ENCODE measurements around the gene POTEE. TPM values are rescaled to one million over a fixed set of nuclear protein-coding genes. Genes with fewer than 3 reads are reported as not detected.
"Not testable (repeated sequence)": the region's sequence is repeated elsewhere in the genome, so short reads cannot be mapped to it uniquely, and the experiment has no call there.

POTEE gene
- total and polyA plus RNA-seq, 2 donors (not counting 1 experiment from before 2014, with no cell fraction given): 0.07 TPM; not detected in 1

GRCh38 chr2:131201098-131201497, 8.2 kb upstream of the POTEE start:
- 87% methylated on average over 13 of the region's 14 CpGs for WGBS (ENCODE audit: insufficient coverage)

GRCh38 chr2:131207839-131208238, 1.5 kb upstream of the POTEE start:
- H3K4me3 Mint-ChIP-seq; ATAC-seq (ENCODE audit: low read depth); H3K36me3 ChIP-seq (replicated peaks in 1 of 2; ENCODE audit: control extremely low read depth in 1 of 2, control insufficient read depth in 1 of 2, extremely low read depth in 1 of 2, insufficient read depth in 2 of 2, low read length in 1 of 2); H3K4me2 ChIP-seq (replicated peaks; ENCODE audit: low read depth, low read length, poor library complexity, severe bottlenecking); DNase-seq; H2AFZ ChIP-seq (ENCODE audit: insufficient read depth, low read depth, low read length, poor library complexity, severe bottlenecking); H3K9me3 ChIP-seq (ENCODE audit: control extremely low read depth in 1 of 3, control insufficient read depth in 2 of 3, insufficient read depth in 1 of 3, low read length in 2 of 3); H3K4me1 ChIP-seq (ENCODE audit: control insufficient read depth in 2 of 2, insufficient read depth in 2 of 2, low read length in 2 of 2); intact Hi-C loops (cut with micrococcal nuclease); POLR2A ChIA-PET; H3K79me2 ChIP-seq (ENCODE audit: control insufficient read depth, insufficient read depth, low read length); H3K4me1 Mint-ChIP-seq; H4K20me1 ChIP-seq (ENCODE audit: control insufficient read depth, insufficient read depth, low read length, poor library complexity, severe bottlenecking); H3K4me3 ChIP-seq (ENCODE audit: control extremely low read depth in 1 of 5, extremely low read depth in 1 of 5, insufficient read depth in 1 of 5, low read depth in 2 of 5, low read length in 4 of 5); H3K27ac ChIP-seq (ENCODE audit: low read length in 2 of 2); CTCF ChIA-PET; H3K27me3 ChIP-seq (replicated peaks in 1 of 4; ENCODE audit: control extremely low read depth in 1 of 4, control insufficient read depth in 3 of 4, insufficient read depth in 4 of 4, low read length in 3 of 4); H3K27ac Mint-ChIP-seq; H3K27me3 Mint-ChIP-seq; H3K9ac ChIP-seq (ENCODE audit: low read length); H3K9me3 Mint-ChIP-seq (ENCODE audit: insufficient read depth): not testable (repeated sequence)
- 89% methylated on average over 5 of the region's 9 CpGs for WGBS (ENCODE audit: insufficient coverage)

More at GRCh38 chr2:131201098-131201497, 8.2 kb upstream of the POTEE start:
- Mint-ChIP-seq H3K27me3 (peaks cover 4% of the 10 kb centered on the region), H3K27ac (no peak overlapping the region), H3K4me3 (no peak overlapping the region), H3K4me1 (no peaks in the 10 kb centered on the region), H3K9me3 (ENCODE audit: insufficient read depth) (no peaks in the 10 kb centered on the region)
- Histone ChIP-seq H3K4me1 (ENCODE audit: control insufficient read depth in 2 of 2, insufficient read depth in 2 of 2, low read length in 2 of 2) (no peaks in the 10 kb centered on the region), H4K20me1 (ENCODE audit: control insufficient read depth, insufficient read depth, low read length, poor library complexity, severe bottlenecking) (no peaks in the 10 kb centered on the region), H2AFZ (ENCODE audit: insufficient read depth, low read depth, low read length, poor library complexity, severe bottlenecking) (no peak overlapping the region), H3K79me2 (ENCODE audit: control insufficient read depth, insufficient read depth, low read length) (no peaks in the 10 kb centered on the region), H3K9ac (ENCODE audit: low read length) (no peak overlapping the region), H3K27me3 (replicated peaks in 1 of 4; ENCODE audit: control extremely low read depth in 1 of 4, control insufficient read depth in 3 of 4, insufficient read depth in 4 of 4, low read length in 3 of 4) (no peaks in the 10 kb centered on the region), H3K27ac (ENCODE audit: low read length in 2 of 2) (no peak overlapping the region), H3K36me3 (replicated peaks in 1 of 2; ENCODE audit: control extremely low read depth in 1 of 2, control insufficient read depth in 1 of 2, extremely low read depth in 1 of 2, insufficient read depth in 2 of 2, low read length in 1 of 2) (no peaks in the 10 kb centered on the region), H3K4me2 (replicated peaks; ENCODE audit: low read depth, low read length, poor library complexity, severe bottlenecking) (no peak overlapping the region), H3K9me3 (ENCODE audit: control extremely low read depth in 1 of 3, control insufficient read depth in 2 of 3, insufficient read depth in 1 of 3, low read length in 2 of 3) (no peaks in the 10 kb centered on the region), H3K4me3 (ENCODE audit: control extremely low read depth in 1 of 5, extremely low read depth in 1 of 5, insufficient read depth in 1 of 5, low read depth in 2 of 5, low read length in 4 of 5) (no peak overlapping the region)
- DNase-seq (no peak), ATAC-seq (ENCODE audit: low read depth) (no peak)
- no peak for TF ChIP-seq CTCF (IDR thresholded peaks at IDR 0.05)
- no peak for TF ChIP-seq EZH2 (IDR thresholded peaks at IDR 0.05; ENCODE audit: borderline replicate concordance, insufficient read depth, low read depth, low read length, poor library complexity, severe bottlenecking)
- ChIA-PET CTCF (no interaction called here), POLR2A (no interaction called here)
- intact Hi-C loops (cut with micrococcal nuclease): no loop called here

- WGBS (ENCODE audit: insufficient coverage): 70% methylated on average over 2 of the region's 14 CpGs
- H3K9me3 Mint-ChIP-seq (ENCODE audit: insufficient read depth); H3K27ac Mint-ChIP-seq; H3K27me3 Mint-ChIP-seq; H3K27ac ChIP-seq (ENCODE audit: low read length in 2 of 2); H3K9me3 ChIP-seq (ENCODE audit: control extremely low read depth in 1 of 3, control insufficient read depth in 2 of 3, insufficient read depth in 1 of 3, low read length in 2 of 3); H3K4me3 ChIP-seq (ENCODE audit: control extremely low read depth in 1 of 5, extremely low read depth in 1 of 5, insufficient read depth in 1 of 5, low read depth in 2 of 5, low read length in 4 of 5); H2AFZ ChIP-seq (ENCODE audit: insufficient read depth, low read depth, low read length, poor library complexity, severe bottlenecking); POLR2A ChIA-PET; H3K27me3 ChIP-seq (replicated peaks in 1 of 4; ENCODE audit: control extremely low read depth in 1 of 4, control insufficient read depth in 3 of 4, insufficient read depth in 4 of 4, low read length in 3 of 4); intact Hi-C loops (cut with micrococcal nuclease); H3K79me2 ChIP-seq (ENCODE audit: control insufficient read depth, insufficient read depth, low read length); CTCF ChIA-PET; H3K4me1 Mint-ChIP-seq; H4K20me1 ChIP-seq (ENCODE audit: control insufficient read depth, insufficient read depth, low read length, poor library complexity, severe bottlenecking); H3K9ac ChIP-seq (ENCODE audit: low read length); H3K4me3 Mint-ChIP-seq; H3K36me3 ChIP-seq (replicated peaks in 1 of 2; ENCODE audit: control extremely low read depth in 1 of 2, control insufficient read depth in 1 of 2, extremely low read depth in 1 of 2, insufficient read depth in 2 of 2, low read length in 1 of 2); DNase-seq; ATAC-seq (ENCODE audit: low read depth); H3K4me2 ChIP-seq (replicated peaks; ENCODE audit: low read depth, low read length, poor library complexity, severe bottlenecking); H3K4me1 ChIP-seq (ENCODE audit: control insufficient read depth in 2 of 2, insufficient read depth in 2 of 2, low read length in 2 of 2): not testable (repeated sequence)
These were observed 403 bp downstream of the POTEE start for GRCh38 chr2:131209773-131210104.

All from B cell (primary cell).